HepG2 (cell line): ENCODE measurements around the gene RAB22A.

ENCODE experiments used
- CTCF ChIP-seq: sonication (generic); formaldehyde crosslinking; IDR thresholded peaks from 2 replicates; pipeline ENCODE4 v1.5.0; 2020; ENCODE audit warnings: mild to moderate bottlenecking, missing genetic modification reagents, moderate library complexity
- ELF4 ChIP-seq: sonication (generic); formaldehyde crosslinking; IDR thresholded peaks from 2 replicates; pipeline ENCODE4 v1.5.0; 2020; ENCODE audit warnings: missing genetic modification reagents, mild to moderate bottlenecking, moderate library complexity, borderline replicate concordance
- SMAD1 ChIP-seq: sonication (generic); formaldehyde crosslinking; IDR thresholded peaks from 2 replicates; pipeline ENCODE4 v1.4.0; 2020; ENCODE audit warnings: missing genetic modification reagents, low read depth, mild to moderate bottlenecking, borderline replicate concordance
- TCF12 ChIP-seq, 2 experiments: fragments of 450-650 bp in 1 of 2; sonication (generic) in 1 of 2; formaldehyde crosslinking in 1 of 2; IDR thresholded peaks; 2 replicates each; pipeline versions ENCODE4 v1.6.1 to v1.8.0; 2017 to 2022; ENCODE audit warnings: antibody characterized with exemption in 1 of 2, mild to moderate bottlenecking in 1 of 2, missing genetic modification reagents in 1 of 2, moderate library complexity in 1 of 2
- ZNF274 ChIP-seq: sonication (generic); formaldehyde crosslinking; IDR thresholded peaks from 2 replicates; pipeline ENCODE4 v1.5.1; 2020; ENCODE audit warnings: mild to moderate bottlenecking, missing genetic modification reagents
- ZNF777 ChIP-seq: sonication (generic); formaldehyde crosslinking; IDR thresholded peaks from 2 replicates; pipeline ENCODE4 v1.4.0; 2020; ENCODE audit warnings: missing genetic modification reagents

- TF ChIP-seq ELF4 (no peak), ZNF777 (no peak), SMAD1 (no peak), TCF12 (IDR thresholded peaks at IDR 0.05) (no peak), TCF12 (CRISPR knock-in tag; IDR thresholded peaks at IDR 0.05) (no peak), ZNF274 (no peak), CTCF (CRISPR knock-in tag) (no peak)
Observed at GRCh38 chr20:58264271-58264670, 45.2 kb upstream of the RAB22A start.
